Osteoblast (primary cell): ENCODE results near the gene CSMD2. TPM values are rescaled to one million over a fixed set of nuclear protein-coding genes. Genes with fewer than 3 reads are reported as not detected.

Experiments used
- DNase-seq: peaks from one replicate; pipeline ENCODE4 v3.0.0; 2011; ENCODE audit warnings: low spot score, mixed read lengths; ENCODE audit not compliant: insufficient read length; ENCODE audit errors: missing footprints
- H2AFZ ChIP-seq: 2 replicates; pipeline ENCODE4 v1.6.0; 2011; ENCODE audit warnings: mild to moderate bottlenecking, low read length
- H3K27ac ChIP-seq: 2 replicates; pipeline ENCODE4 v1.5.1; 2011; ENCODE audit warnings: mild to moderate bottlenecking, low read depth, low read length, moderate library complexity
- H3K27me3 ChIP-seq: 2 replicates; pipeline ENCODE4 v1.6.0; 2012; ENCODE audit warnings: mild to moderate bottlenecking, control low read depth, inconsistent platforms, low read length, moderate library complexity; ENCODE audit not compliant: insufficient read depth
- H3K36me3 ChIP-seq: 2 replicates; pipeline ENCODE4 v1.5.1; 2011; ENCODE audit warnings: mild to moderate bottlenecking, low read length, control low read depth, moderate library complexity; ENCODE audit not compliant: insufficient read depth
- H3K4me1 ChIP-seq: 2 replicates; pipeline ENCODE4 v1.5.1; 2011; ENCODE audit warnings: mild to moderate bottlenecking, low read length, control low read depth, moderate library complexity; ENCODE audit not compliant: insufficient read depth
- H3K4me2 ChIP-seq: 2 replicates; pipeline ENCODE4 v1.6.0; 2011; ENCODE audit warnings: mild to moderate bottlenecking, low read length; ENCODE audit not compliant: insufficient read depth
- H3K4me3 ChIP-seq: fragments of 200-600 bp; sonication (generic); 3 replicates; pipeline ENCODE4 v1.5.1; 2012; ENCODE audit warnings: mild to moderate bottlenecking, low read length, inconsistent platforms; ENCODE audit not compliant: insufficient read depth
- H3K79me2 ChIP-seq: 2 replicates; pipeline ENCODE4 v1.6.0; 2012; ENCODE audit warnings: mild to moderate bottlenecking, low read length, control low read depth, inconsistent platforms; ENCODE audit not compliant: insufficient read depth
- H3K9me3 ChIP-seq: 2 replicates; pipeline ENCODE4 v1.5.1; 2011; ENCODE audit warnings: low read depth, low read length, control low read depth
- H4K20me1 ChIP-seq: 2 replicates; pipeline ENCODE4 v1.6.0; 2012; ENCODE audit warnings: mild to moderate bottlenecking, low read length, control low read depth; ENCODE audit not compliant: insufficient read depth
- total RNA-seq: library from RNA; depleted of rRNA; stranded (reverse); fragments of >200 nt; gene quantifications from 2 replicates; pipeline ENCODE4 v1.2.3, GENCODE V29; 2012
- TF ChIP-seq, protein P1 (sequence below): IDR thresholded peaks from 2 replicates; pipeline ENCODE4 v1.5.1; 2011; ENCODE audit warnings: mild to moderate bottlenecking, low read depth, low read length, moderate library complexity; ENCODE audit errors: extremely low read depth

CSMD2 gene
- total RNA-seq, 1 donor = 0.36 TPM

DNA sequence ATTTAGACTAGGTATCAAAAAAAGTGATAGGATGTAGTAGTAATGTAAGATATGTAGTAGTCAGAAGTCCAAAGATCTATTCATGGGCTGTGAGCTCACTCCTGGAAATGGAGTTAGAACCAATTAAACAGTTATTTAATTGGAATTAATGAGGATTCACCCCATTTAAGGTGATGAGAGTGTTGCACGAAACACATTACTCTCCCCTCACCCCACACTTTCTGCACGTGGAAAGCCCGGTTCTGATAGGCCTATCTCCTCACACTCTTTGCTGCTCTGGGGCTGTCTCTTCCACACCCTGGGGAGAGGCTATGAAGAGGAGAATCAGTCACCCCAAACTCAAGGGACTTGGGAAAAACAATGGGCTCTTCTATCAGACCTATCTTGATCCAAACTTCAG lies 174.7 kb downstream of the CSMD2 start:
- Histone ChIP-seq H3K36me3 (no peaks in the 10 kb centered on the region), H2AFZ (no peak overlapping the region), H4K20me1 (no peaks in the 10 kb centered on the region), H3K79me2 (no peaks in the 10 kb centered on the region), H3K4me2 (no peak overlapping the region), H3K27ac (no peak overlapping the region), H3K27me3 (no peaks in the 10 kb centered on the region), H3K4me1 (no peaks in the 10 kb centered on the region), H3K4me3 (no peak overlapping the region), H3K9me3 (no peaks in the 10 kb centered on the region)
- no peak for DNase-seq
- TF ChIP-seq, protein P1, sequence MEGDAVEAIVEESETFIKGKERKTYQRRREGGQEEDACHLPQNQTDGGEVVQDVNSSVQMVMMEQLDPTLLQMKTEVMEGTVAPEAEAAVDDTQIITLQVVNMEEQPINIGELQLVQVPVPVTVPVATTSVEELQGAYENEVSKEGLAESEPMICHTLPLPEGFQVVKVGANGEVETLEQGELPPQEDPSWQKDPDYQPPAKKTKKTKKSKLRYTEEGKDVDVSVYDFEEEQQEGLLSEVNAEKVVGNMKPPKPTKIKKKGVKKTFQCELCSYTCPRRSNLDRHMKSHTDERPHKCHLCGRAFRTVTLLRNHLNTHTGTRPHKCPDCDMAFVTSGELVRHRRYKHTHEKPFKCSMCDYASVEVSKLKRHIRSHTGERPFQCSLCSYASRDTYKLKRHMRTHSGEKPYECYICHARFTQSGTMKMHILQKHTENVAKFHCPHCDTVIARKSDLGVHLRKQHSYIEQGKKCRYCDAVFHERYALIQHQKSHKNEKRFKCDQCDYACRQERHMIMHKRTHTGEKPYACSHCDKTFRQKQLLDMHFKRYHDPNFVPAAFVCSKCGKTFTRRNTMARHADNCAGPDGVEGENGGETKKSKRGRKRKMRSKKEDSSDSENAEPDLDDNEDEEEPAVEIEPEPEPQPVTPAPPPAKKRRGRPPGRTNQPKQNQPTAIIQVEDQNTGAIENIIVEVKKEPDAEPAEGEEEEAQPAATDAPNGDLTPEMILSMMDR = no peak

DNA sequence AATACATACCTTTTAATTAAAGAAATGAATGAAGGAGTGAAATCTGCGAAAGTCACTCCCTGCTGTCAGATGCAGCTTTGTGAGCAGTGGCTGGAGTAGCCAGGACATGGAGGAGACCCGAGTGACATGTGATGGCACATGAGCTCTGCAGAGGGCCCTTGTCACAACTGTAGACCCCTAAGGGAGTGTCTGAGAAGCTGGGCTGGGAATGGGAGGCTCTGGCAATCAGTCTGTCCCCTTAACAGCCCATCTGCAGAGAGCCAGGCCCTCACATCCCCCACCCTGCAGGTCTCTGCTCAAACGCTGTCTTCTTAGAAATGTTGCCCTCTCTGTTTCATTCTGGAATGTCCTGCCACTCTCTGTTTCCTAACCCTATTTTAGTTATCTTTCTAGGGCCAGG lies 176.9 kb downstream of the CSMD2 start:
- H3K79me2 ChIP-seq = no peaks in the 10 kb centered on the region
- H3K9me3 ChIP-seq = no peaks in the 10 kb centered on the region
- no peaks in the 10 kb centered on the region for H3K4me1 ChIP-seq
- DNase-seq = no peak
- H3K4me2 ChIP-seq = no peak overlapping the region
- no peaks in the 10 kb centered on the region for H3K36me3 ChIP-seq
- TF ChIP-seq, protein P1 = no peak
- H3K27me3 ChIP-seq = no peaks in the 10 kb centered on the region
- no peak overlapping the region for H2AFZ ChIP-seq
- H3K4me3 ChIP-seq = no peak overlapping the region
- no peak overlapping the region for H3K27ac ChIP-seq
- no peaks in the 10 kb centered on the region for H4K20me1 ChIP-seq

DNA sequence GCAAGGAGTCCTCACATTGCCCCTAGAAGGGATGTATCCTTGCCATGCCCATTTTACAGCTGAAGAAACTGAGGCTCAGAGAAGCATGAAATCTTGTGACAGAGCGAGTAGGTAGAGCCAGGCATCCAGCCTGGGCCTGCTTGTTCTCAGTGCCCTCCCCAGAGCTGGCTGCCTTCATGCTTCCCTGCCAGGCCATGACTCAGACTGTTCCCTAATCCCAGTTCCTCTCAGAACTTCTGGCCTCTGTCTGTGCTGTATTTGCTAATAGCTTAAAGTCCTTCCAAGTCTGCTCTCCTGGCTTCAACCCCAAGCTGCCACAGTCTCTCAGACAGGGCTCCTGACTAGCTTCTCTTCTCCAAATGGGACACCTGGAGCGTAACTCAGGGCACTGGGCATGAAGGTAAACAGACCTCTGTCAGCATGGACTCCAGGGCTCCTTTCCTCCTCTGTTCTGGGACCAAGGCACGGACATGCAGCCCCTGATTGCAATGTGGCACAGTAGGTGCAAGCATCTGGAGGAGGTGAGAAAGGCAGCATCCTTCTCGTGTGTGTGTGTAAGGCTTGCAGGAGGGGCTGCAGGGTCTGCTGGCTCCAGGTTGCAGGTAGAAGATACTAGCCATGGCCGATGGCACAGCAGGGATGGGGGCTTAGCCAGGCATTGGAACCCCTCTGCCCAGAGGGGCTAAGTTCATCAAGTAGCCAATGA lies 178.5 kb downstream of the CSMD2 start:
- no peaks in the 10 kb centered on the region for H3K36me3 ChIP-seq
- no peak overlapping the region for H3K4me2 ChIP-seq
- H4K20me1 ChIP-seq = no peaks in the 10 kb centered on the region
- no peak overlapping the region for H3K4me3 ChIP-seq
- TF ChIP-seq, protein P1 = no peak
- H3K79me2 ChIP-seq = no peaks in the 10 kb centered on the region
- no peaks in the 10 kb centered on the region for H3K4me1 ChIP-seq
- H2AFZ ChIP-seq = no peak overlapping the region
- H3K9me3 ChIP-seq = no peaks in the 10 kb centered on the region
- H3K27me3 ChIP-seq = no peaks in the 10 kb centered on the region
- no peak for DNase-seq
- no peak overlapping the region for H3K27ac ChIP-seq

DNA sequence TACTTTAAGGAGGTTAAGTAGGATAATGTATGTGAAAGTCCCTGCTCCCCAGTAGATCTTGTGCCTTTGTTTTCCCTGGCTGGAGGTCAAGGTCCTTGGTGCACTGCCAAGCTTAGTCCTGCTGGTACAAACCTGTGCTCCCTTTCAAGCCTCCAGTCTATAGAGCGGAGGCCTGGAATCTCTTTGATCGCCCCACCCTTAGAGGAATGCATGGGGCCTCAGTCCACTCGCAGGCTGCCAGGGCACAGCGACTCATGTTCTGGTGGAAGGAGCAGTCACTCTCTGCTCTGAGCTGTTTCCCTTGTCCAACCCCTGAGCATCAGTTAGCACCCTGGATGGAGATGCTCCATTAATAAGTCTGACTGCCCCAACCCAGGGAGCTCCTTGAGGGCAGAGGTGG lies 179.4 kb downstream of the CSMD2 start:
- H3K4me3 ChIP-seq = no peak overlapping the region
- TF ChIP-seq, protein P1 = no peak
- no peaks in the 10 kb centered on the region for H3K4me1 ChIP-seq
- H3K27ac ChIP-seq = no peak overlapping the region
- no peak overlapping the region for H2AFZ ChIP-seq
- DNase-seq = no peak
- no peaks in the 10 kb centered on the region for H3K9me3 ChIP-seq
- H3K4me2 ChIP-seq = no peak overlapping the region
- no peaks in the 10 kb centered on the region for H4K20me1 ChIP-seq
- no peaks in the 10 kb centered on the region for H3K27me3 ChIP-seq
- H3K79me2 ChIP-seq = no peaks in the 10 kb centered on the region
- H3K36me3 ChIP-seq = no peaks in the 10 kb centered on the region
